ENCODE data around the gene NSDHL. TPM values are rescaled to one million over a fixed set of nuclear protein-coding genes. Genes with fewer than 3 reads are reported as not detected.
A peak's percentile ranks its signal among the peaks of the same experiment; 100 is the strongest.

The NSDHL gene
- polyA plus RNA-seq, 3 donors = 8.2 to 21.3 (median 19.9) TPM

DNA sequence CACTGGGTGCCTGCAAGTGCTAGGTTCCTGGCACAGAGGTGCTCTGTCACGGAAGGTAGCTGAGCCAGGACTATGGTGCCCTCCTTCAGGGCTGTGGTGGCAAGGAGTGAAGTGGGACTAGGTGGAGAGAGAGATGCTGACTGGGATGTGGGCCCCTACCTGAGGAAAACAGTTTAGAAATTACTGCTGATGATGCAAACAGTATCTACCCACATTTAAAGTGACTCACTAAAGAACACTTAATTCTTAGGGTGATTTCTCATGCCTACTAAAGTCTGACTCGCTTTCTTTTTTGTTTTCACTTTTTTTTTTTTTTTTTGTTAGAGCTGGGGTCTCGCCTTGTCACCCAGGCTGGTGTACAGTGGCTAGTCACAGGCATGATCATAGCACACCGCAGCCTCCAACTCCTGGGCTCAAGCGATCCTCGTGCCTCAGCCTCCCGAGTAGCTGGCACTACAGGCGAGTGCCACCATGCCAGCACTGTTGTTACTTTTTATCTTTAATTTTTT, 70.1 kb downstream of the NSDHL start:
- Mint-ChIP-seq H3K4me1 (peaks cover 8% of the 10 kb centered on the region), H3K4me3 (no peak overlapping the region), H3K36me3 (no peaks in the 10 kb centered on the region), H3K27me3 (ENCODE audit: low read depth in 3 of 3) (peaks cover 16 to 41% (median 37%) of the 10 kb centered on the region in 3 donors), H3K27ac (no peak overlapping the region), H3K9me3 (peaks cover 0 to 5% (median 0%) of the 10 kb centered on the region in 7 donors)
- peaks cover 0 to 6% of the 10 kb centered on the region in 2 donors for H3K4me1 ChIP-seq (ENCODE audit: control insufficient read depth in 1 of 2, insufficient read depth in 2 of 2, low read length in 2 of 2)
- H2AFZ ChIP-seq (ENCODE audit: insufficient read depth, low read depth, low read length, poor library complexity, severe bottlenecking) = no peak overlapping the region
- no peaks in the 10 kb centered on the region for H3K9me3 ChIP-seq (replicated peaks in 1 of 2; ENCODE audit: control insufficient read depth in 1 of 2, insufficient read depth in 1 of 2, low read length in 2 of 2)
- H3K36me3 ChIP-seq (replicated peaks in 1 of 2; ENCODE audit: control insufficient read depth in 1 of 2, insufficient read depth in 2 of 2, low read length in 2 of 2) = no peaks in the 10 kb centered on the region
- H3K4me3 ChIP-seq (replicated peaks in 1 of 3; ENCODE audit: low read depth in 2 of 3, low read length in 3 of 3) = no peak overlapping the region
- intact Hi-C loops (cut with micrococcal nuclease) = no loop called here
- WGBS (ENCODE audit: insufficient coverage) = 90% methylated on average over 2 of the region's 8 CpGs
- H3K4me2 ChIP-seq (replicated peaks; ENCODE audit: extremely low read depth, low read length, poor library complexity, severe bottlenecking) = no peak overlapping the region
- H4K20me1 ChIP-seq (ENCODE audit: insufficient read depth, low read length) = no peaks in the 10 kb centered on the region
- no peak overlapping the region for H3K27ac ChIP-seq (ENCODE audit: low read depth in 1 of 2, low read length in 2 of 2)
- H3K9ac ChIP-seq (ENCODE audit: insufficient read depth, low read length, poor library complexity, severe bottlenecking) = no peak overlapping the region
- no peak for DNase-seq
- no peaks in the 10 kb centered on the region for H3K79me2 ChIP-seq (ENCODE audit: insufficient read depth, low read length)
- TF ChIP-seq, protein P1, sequence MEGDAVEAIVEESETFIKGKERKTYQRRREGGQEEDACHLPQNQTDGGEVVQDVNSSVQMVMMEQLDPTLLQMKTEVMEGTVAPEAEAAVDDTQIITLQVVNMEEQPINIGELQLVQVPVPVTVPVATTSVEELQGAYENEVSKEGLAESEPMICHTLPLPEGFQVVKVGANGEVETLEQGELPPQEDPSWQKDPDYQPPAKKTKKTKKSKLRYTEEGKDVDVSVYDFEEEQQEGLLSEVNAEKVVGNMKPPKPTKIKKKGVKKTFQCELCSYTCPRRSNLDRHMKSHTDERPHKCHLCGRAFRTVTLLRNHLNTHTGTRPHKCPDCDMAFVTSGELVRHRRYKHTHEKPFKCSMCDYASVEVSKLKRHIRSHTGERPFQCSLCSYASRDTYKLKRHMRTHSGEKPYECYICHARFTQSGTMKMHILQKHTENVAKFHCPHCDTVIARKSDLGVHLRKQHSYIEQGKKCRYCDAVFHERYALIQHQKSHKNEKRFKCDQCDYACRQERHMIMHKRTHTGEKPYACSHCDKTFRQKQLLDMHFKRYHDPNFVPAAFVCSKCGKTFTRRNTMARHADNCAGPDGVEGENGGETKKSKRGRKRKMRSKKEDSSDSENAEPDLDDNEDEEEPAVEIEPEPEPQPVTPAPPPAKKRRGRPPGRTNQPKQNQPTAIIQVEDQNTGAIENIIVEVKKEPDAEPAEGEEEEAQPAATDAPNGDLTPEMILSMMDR (IDR thresholded peaks at IDR 0.05) = no peak
- H3K27me3 ChIP-seq (ENCODE audit: control insufficient read depth in 2 of 2, insufficient read depth in 2 of 2, low read length in 2 of 2) = peaks cover 0 to 24% of the 10 kb centered on the region in 2 donors

DNA sequence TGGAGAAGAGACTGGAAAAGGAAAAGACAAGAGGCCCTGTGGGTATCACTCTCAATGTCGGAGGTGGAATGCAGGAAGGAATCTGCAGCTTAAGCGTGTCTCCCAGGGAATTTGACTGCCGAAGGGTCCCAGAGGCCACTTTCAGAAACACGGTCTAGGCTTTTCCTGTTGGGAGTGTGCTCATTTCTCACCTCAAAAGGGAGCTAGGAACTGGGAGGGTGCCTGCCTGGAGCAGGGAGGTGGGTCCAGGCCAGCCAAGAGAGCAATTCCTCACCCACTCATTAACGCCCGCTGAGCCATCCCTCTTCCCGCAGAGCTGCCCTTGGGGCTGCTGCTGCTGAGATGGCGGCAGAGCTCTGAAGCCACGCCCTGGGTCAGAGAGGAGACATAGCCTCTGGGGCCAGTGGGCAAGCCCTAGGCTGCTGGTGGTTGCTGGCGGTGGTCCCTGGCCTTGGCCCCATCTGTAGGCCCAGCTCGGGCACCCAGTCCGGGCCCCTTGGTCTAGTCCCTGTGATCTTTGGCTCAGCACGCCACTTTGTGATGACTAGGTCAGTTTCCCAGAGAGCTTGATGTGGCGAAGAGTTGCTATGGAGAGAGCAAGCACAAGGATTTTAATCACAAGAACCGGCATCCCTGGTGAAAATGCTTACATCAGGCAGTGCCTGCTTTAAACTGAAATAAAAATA, 71.1 kb downstream of the NSDHL start:
- peaks cover 0 to 5% (median 0%) of the 10 kb centered on the region in 7 donors for H3K9me3 Mint-ChIP-seq
- H3K27ac ChIP-seq (ENCODE audit: low read depth in 1 of 2, low read length in 2 of 2) = no peak overlapping the region
- peak overlapping the region in 1 of 7 donors; percentile 30 for H3K27ac Mint-ChIP-seq
- no peak overlapping the region for H3K9ac ChIP-seq (ENCODE audit: insufficient read depth, low read length, poor library complexity, severe bottlenecking)
- H3K27me3 ChIP-seq (ENCODE audit: control insufficient read depth in 2 of 2, insufficient read depth in 2 of 2, low read length in 2 of 2) = peaks cover 0 to 23% of the 10 kb centered on the region in 2 donors
- peaks cover 1% of the 10 kb centered on the region for H3K4me1 Mint-ChIP-seq
- H3K4me3 Mint-ChIP-seq = no peak overlapping the region
- H3K4me1 ChIP-seq (ENCODE audit: control insufficient read depth in 1 of 2, insufficient read depth in 2 of 2, low read length in 2 of 2) = peaks cover 0 to 2% of the 10 kb centered on the region in 2 donors
- WGBS (ENCODE audit: insufficient coverage) = 78% methylated on average over 8 of the region's 15 CpGs
- no peak for DNase-seq
- H3K79me2 ChIP-seq (ENCODE audit: insufficient read depth, low read length) = no peaks in the 10 kb centered on the region
- H3K36me3 ChIP-seq (replicated peaks in 1 of 2; ENCODE audit: control insufficient read depth in 1 of 2, insufficient read depth in 2 of 2, low read length in 2 of 2) = no peaks in the 10 kb centered on the region
- no peak overlapping the region for H3K4me2 ChIP-seq (replicated peaks; ENCODE audit: extremely low read depth, low read length, poor library complexity, severe bottlenecking)
- peaks cover 10 to 34% (median 31%) of the 10 kb centered on the region in 3 donors for H3K27me3 Mint-ChIP-seq (ENCODE audit: low read depth in 3 of 3)
- TF ChIP-seq, protein P1 (IDR thresholded peaks at IDR 0.05) = no peak
- H3K9me3 ChIP-seq (replicated peaks in 1 of 2; ENCODE audit: control insufficient read depth in 1 of 2, insufficient read depth in 1 of 2, low read length in 2 of 2) = no peaks in the 10 kb centered on the region
- no peak overlapping the region for H2AFZ ChIP-seq (ENCODE audit: insufficient read depth, low read depth, low read length, poor library complexity, severe bottlenecking)
- no peak overlapping the region for H3K4me3 ChIP-seq (replicated peaks in 1 of 3; ENCODE audit: low read depth in 2 of 3, low read length in 3 of 3)
- intact Hi-C loops (cut with micrococcal nuclease) = no loop called here
- no peaks in the 10 kb centered on the region for H4K20me1 ChIP-seq (ENCODE audit: insufficient read depth, low read length)
- H3K36me3 Mint-ChIP-seq = no peaks in the 10 kb centered on the region
